NCI-H1436 (cell line): ENCODE results near the gene GATAD2B.
A peak's percentile ranks its signal among the peaks of the same experiment; 100 is the strongest.

Source experiments
- DNase-seq: peaks from one replicate; lab custom pipeline; 2025; lab: John Stamatoyannopoulos, UW

Gene GATAD2B

DNA sequence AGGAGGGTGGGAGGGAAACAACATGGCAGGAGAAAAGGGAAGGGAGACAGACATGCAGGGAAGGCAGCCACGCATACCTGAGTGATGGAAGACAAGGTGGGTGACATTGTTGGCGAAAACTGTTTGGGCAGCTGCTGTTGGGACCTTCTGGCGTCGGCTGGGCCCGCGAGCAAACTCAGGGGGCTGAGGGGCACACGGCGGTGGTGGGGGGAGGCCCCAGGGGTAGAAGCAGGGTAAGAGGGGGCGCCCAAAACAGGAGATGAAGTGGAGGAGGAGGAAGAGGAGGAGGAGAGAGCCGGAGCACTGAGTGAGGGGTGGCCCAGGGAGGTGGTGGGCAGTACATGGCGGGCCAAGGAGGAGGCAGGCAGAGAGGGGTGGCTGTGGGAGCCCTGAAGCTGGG lies 28.4 kb upstream of the GATAD2B start:
- no peak for DNase-seq

DNA sequence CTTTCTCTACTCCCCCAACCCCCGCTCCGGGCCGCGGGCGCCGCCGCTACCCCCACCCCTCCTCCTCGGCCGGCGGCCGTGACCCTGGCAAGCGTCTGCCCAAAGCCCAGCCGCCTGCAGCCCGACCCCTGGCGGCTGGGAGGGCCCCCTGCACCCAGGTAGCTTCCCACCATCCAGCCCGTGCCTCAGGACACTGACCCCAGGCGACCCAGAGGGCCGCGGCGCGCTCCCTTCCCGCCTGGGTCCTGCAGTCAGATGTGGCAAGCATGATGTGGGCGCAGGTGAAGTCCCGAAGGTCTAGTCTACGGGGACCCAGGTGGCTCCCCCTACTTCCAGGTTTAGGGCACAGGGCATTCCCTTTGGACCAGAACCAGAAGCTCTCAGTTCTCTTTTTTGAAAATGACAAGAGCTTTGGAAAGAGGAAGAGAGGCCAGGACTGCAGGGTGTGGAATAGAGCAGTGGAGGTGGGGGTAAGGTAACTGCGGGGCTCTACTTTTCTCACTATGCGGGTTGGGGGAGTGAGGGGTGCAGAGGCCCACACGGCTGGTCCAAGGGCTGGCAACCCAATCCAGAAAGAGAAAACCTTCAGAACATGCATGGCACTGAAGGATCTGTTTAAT lies 24.0 kb upstream of the GATAD2B start, which contains the start of gene DENND4B:
Gene DENND4B, minus strand, starts transcription at position 97 of the 620 bp plus-strand sequence. CDS start 2,344 bp downstream, outside the sequence.
- DNase-seq, result peak; percentile 63

- no peak for DNase-seq
Measured at GRCh38 chr1:153945795-153946621, 23.2 kb upstream of the GATAD2B start.

- no peak for DNase-seq
Measured at GRCh38 chr1:153945131-153945794, 22.5 kb upstream of the GATAD2B start.

DNA sequence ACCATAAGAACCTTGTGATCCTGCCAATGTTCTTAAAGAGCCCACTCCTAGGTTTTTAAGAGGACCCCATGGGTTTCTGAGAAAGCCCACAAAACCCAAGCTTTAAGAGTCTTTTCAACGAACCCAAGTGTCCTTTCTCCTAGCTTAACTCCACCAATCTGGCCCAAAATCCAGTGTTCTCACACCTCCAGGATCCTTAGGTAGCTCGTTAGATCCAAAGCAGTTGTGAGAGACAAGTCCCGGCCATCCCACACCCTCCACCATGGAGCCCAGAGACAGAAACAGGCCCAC lies 22.0 kb upstream of the GATAD2B start:
- DNase-seq, result no peak

DNA sequence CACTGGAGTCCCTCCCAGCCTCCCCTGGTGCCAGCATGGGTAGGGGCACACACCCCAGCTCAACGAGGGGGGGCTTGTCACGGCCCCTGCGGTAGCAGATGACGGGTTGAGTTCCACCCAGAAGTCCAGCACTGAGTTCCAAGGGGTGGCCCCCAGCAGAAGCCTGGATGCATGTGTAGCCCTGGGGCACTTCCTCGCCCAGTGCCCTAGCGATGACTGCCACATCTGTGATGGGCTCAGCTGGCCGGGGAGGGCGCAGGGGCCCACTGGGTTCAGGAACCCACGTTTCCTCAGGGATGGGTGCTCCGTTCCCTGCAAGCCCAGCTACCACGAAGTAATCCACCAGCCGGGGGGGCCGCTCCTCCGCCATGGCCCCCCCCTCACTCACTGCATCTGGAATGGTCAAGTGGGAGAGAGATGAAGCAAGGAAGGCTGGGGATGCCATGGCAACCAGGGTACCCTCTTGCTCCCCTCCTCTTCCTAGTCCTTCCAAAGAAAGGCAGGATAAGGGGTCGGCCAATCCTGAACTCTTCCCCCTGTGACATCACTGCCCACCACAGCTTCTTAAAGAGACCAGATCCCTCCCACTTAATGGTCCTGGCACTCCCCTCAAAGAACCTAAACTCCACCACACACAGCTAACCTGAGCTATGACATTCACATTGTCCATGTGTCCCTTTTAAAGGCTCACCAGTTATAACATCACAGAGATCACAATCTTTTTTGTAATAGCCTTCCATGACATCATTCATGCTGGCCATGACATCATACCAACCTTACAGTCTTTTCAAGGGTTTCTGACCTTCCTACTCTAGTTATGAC lies 21.4 kb upstream of the GATAD2B start:
- DNase-seq, result no peak

DNA sequence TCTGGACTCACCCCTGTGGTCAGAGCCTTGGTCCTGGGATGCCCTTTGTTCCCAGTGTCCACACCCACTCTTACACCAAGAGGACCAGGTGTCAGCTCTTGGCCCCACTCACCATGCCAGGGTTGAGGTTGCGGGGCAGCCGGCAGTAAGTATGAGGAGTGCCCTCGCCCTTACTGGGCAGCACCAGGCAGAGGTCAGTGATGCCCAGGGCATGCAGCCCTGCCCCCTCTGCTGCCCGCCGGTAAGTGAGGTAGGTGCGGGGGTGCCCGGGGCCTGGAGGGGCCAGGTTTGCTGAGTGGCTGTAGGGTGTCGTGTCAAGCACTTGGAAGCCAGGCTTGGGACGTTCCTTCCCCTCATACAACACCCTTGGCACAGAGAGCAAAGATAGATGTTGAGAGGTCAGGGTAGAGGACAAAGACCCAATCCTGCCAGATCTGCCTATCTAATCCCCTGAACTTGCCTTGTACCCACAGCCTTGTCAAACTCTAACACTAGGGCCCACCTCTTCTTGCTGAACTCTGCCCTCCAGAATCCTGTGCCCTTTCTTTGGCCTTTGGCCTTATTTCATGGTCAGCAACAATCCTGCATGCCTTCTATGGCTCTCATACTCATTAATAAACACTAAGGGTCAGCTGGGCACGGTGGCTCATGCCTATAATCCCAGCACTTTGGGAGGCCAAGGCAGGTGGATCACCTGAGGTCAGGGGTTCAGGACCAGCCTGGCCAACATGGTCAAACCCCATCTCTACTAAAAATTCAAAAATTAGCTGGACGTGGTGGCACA lies 20.2 kb upstream of the GATAD2B start:
- no peak for DNase-seq

DNA sequence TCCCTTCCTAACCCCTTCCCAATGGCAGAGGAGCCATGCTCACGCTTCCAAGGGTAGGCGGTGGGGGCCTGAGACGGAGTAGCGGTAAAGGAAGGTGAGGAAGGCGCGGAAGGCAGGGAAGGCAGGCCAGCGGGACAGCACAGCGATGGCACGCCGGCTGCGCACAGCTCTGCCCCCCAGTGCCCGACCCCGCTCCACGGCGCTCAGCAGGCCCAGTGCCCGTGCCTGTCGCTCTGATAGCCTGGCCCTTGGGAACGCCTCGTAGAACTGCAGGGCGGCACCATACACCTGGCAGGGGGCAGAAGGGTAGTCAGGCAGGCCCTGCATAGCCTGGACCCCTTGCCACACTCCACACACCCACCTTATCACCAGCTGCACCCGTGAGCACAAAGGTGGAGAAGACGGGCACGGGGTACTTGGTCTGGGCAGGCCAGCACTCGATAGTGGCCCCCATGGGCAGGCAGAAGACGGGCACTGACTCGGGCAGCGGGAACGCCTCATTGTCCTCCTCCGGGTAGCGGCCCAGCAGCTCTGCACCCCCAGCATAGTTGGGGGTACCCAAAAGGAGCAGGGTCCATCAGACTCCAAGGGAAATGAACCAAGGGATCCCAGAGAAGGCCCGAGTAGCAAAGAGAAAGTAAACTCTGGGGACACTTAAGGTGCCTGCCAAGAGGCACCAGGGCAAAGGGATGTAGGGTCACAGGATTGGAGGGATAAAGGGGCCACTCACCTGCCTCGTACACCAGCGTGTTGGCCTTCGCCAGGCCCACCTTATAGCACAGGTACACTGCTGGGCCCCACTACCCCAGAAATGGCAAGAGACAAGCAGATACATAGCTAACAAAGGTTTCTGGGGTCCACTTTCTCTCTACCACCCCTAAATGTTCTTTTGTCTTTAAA lies 19.3 kb upstream of the GATAD2B start:
- DNase-seq, result no peak

GRCh38 chr1:153940756-153941155 lies 18.0 kb upstream of the GATAD2B start:
- DNase-seq, result no peak

DNA sequence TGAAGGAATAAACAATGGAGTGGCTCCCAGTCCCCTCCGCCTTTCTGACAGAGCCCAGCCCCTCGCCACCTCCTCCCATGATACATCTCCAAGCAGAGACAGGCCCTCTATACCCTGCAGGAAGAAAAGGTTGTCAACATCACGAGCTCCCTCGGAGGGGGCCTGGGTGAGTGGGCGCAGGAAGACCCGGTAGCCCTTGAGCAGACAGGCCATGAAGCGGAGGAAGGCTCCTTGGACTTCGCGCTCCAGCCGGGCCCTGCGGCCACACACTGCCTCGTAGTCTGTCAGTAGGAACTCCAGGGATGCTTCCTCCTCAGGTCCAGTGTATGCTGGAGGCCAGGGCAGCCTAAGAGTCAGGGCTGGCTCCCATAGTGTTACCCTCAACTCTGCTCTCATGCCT lies 16.7 kb upstream of the GATAD2B start:
- DNase-seq, result no peak

DNA sequence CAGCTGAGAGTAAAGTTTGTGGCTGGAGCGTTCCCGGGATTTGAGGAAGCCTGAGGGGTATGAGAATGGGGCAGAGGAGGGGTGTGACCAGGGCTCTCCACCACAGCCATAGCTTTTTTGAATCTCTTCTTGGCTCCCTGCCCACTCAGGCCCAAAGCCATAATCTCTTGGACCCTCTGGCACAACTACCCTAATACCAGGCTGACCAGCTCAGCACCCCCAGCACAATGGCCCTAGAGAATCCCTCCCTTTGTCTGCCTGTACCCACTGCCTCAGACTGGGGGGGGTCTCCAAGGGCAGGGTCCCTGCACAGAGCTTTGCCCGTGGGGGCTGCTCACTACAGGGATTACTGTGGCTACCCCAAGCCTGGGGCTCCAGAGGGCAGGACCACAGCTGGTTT lies 16.2 kb upstream of the GATAD2B start:
- no peak for DNase-seq

- DNase-seq, result no peak
Measured at GRCh38 chr1:153937331-153937730, 14.6 kb upstream of the GATAD2B start.

DNA sequence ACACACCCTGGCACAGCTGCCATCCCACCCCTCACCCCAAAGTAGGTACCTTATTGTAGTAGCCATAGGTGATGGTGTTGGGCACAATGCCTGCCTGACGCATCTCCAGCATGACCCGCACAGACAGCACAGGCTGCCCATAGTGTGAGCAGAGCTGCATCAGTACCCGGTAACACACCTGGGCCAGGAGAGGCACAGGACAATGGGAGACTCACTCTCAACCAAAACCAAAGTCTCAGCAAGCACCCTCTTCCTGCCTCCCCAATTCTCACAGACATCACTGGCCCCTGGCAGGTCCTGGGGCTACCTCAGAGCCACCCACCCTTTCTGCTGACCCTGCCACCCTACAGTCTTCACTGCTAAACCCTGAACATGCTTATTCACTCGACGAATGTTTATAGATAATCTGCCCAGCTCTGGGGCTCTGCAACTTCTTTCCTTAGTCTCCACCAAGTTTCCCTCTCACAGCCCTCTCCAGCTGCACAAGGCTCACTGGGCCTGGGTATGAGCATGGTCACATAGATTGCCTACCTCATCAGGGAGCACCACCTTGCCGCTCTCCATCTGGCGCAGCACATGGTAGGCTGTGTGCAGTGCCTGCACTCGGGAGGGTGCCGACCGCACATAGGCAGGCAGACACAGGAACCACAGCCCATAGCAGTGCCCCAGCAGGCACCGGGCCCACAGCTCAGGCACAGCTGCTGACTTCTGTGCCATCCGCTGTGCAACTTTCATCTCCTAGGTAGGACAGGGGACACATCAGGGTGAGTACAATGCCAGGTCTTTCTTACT lies 13.4 kb upstream of the GATAD2B start:
- no peak for DNase-seq

DNA sequence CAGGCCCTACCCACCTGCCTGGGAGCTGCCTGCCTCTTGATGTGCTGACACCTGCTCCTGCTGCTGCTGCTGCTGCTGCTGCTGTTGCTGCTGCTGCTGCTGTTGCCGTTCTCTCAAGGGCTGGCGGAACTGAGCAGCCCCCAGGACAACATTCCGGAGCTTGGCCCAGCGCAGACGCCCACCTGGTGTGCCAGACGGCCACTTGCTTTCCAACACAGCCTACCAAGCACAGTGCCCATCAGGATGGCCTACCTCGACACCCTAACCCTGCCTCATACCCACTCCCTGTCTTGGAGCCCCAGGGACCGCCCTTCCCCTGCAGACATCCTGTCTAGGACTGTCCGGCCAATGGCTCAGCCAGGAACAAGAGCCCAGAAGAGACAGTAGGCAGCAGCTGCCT lies 12.0 kb upstream of the GATAD2B start:
- no peak for DNase-seq

DNA sequence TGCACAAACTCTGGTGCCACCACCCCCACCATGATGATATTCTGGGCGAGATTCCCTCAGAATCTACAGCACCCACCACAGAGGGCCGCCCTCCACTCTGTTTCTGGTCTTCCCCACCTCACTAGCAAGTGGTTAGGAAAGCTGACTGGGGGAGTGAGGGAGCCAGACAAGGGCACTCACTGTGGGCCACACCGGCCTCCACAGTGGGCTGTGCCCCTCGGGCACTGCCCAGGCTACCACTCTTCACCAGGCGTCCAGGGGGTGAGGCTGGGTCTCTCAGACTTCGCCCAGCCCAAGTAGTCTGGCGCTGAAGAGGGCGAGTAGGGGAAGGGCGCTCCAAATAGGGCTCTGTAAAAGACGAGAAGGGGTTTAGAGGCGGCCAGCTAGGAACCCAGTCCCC lies 11.2 kb upstream of the GATAD2B start:
- DNase-seq, result no peak

DNA sequence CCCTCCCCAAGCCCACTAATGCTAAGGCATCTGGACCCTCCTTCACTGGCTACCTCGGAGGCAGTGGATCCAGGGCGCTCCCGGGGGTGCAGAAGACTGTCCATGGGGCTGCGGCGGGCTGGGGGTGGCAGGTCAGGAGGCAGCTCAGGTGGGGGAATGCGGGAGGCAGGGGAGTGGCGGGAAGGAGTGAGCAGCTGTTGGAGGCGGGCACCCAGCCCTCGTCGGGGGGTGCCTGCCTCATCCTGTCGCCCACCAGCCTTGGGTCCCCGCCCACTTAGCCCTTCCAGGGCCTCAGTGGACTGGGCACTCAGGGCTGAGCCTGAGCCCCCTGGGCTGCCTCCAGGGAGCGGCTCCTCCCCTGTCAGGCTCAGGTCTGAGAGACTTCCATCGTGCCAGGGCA lies 10.7 kb upstream of the GATAD2B start:
- no peak for DNase-seq

DNA sequence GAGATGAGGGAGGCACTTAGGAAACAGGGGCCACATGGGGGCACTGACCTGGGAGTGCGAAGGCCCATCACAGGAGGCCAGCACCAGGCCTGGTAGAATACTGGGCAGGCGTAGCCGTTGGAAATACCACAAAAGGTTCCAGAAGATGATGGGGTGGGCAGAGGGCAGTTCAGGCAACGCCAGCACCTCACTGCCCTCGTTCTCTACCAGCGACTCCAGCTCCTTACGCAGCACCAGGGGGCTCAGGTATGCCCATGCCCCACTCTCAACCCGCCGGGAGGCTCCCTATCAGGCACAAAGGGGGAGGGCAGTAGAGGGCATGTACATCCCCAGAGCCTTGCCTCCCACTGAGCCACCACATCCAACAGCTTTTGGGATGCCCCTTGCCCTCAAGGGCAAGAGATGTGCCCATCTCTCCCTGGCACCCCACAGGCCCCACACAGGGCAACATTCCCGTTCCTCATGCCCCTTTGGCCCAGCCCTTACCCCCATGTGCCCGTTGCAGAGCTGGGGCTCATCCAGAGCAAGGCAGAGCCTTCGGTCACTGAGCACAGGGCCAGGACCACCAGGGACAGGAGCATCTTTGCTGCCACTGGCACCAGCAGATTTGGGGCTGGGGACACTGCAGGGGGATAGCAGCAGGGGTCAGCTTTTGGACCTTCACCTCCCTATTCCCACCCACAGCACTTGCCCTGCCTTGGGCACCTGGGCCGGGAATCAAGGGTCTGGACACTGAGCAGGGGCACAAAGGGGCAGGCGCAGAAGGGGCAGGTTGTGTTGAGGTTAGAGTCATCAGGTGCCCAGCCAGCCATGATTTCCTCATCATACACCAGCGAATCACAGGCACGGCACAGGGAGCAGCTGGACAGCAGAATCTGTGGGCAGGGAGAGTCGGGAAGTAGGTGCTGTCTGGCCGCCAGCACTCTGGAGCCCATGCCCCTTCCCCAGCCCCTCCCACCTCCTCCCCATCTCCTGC lies 9.7 kb upstream of the GATAD2B start:
- DNase-seq, result no peak
